CMK (cell line): Measurements from ENCODE around the gene C1orf35.

ENCODE experiments used
- DNase-seq: peaks from one replicate; pipeline ENCODE4 v3.0.0-alpha.2; 2010; ENCODE audit warnings: low read depth

C1orf35 gene

GRCh38 chr1:228079013-228079412 is 24.1 kb downstream of the C1orf35 start:
- no peak for DNase-seq

DNA sequence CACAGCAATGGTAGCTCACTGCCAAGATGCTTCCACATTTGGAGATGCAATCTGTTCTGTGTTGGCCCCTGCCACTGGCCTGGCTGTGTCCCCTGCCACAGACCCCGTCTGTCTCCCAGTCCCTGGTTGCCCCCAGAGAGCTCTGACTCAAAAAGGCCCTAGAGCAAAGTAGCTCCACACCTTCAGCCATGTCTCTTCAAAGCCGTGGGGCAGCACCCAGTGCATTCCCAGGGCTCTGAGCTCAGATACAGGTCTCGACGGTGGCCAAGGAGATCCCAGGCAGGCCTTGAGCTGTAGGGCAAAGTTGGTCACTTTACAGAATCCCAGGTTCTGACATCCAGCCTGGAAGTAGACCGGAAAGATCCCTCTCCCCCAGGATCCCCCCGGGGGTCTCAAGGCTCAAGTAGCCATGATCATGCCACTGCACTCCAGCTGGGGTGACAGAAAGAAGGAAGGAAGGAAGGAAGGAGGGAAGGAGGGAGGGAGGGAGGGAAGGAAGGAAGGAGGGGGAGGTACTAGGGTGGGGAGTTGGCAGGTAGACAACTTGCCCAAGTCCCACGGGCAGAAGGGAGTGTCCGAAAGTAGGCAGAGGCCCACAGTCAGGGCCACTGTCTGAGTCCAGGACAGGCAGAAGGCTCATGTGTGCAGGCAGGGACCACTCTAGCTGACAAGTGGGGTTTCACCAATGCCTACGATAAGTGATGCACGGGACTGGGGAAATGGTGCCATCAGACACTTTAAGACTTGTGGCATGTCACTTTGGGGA is 25.4 kb downstream of the C1orf35 start:
- no peak for DNase-seq

- no peak for DNase-seq
Observed at GRCh38 chr1:228076796-228077430, 26.2 kb downstream of the C1orf35 start.

DNA sequence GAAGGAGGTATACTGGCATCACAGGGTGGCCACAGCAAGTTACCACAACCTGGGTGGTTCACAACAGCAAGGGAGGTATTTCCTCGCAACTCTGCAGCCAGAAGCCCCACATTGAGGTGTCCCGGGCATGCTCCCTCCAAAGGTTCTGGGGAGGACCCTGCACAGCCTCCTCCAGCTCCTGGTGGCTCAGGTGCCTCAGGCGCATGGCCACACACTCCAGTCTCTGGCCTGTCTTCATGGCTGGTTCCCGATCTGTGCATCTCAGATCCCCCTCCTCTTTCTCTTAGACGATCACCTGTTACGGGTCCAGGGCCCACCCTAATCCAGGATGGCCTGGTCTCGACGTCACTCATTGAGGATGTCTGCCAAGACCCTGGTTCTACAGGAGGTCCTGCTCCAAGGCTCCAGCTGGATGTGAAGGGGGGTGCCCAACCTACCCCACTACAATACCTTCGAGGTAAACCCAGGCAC is 27.3 kb downstream of the C1orf35 start:
- no peak for DNase-seq

DNA sequence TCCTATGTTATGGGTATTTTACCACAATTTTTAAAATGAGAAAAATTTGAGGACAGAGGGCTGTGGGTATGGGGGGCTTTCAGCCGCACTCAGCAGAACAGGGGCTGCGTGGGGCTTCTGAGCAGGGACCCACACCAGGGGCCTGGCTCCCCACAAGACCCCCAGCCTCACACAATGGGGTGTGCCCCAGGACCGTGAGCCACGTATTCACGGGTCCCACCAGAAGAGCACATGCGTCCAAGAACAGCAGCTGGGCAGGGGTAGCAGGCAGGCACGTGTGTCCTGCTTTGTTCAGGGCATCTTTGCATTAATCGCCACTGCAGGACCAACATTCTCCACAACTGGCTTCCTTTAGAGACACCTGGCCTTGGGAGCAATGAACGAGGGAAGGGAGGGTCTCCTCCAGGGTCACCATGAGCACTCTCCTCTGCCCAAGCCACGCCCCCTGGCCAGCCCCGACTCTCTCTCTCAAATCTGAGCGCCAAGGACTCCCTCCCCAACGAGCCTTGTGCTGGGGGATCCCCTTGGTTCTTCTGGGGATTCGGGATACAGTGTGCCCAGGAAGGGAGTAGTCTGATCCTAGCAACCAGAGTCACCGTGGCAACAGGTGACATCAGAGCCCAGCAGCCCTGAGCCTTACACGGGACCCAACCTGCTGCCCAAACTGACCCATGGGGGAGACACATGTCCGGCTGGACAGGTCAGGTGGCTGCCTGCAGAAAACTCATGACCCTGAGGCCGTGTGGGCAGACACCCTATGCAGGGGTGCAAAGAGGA is 28.0 kb downstream of the C1orf35 start:
- no peak for DNase-seq

GRCh38 chr1:228073857-228074545 is 29.1 kb downstream of the C1orf35 start:
- no peak for DNase-seq

- DNase-seq = no peak
Observed at GRCh38 chr1:228073061-228073856, 29.9 kb downstream of the C1orf35 start.

DNA sequence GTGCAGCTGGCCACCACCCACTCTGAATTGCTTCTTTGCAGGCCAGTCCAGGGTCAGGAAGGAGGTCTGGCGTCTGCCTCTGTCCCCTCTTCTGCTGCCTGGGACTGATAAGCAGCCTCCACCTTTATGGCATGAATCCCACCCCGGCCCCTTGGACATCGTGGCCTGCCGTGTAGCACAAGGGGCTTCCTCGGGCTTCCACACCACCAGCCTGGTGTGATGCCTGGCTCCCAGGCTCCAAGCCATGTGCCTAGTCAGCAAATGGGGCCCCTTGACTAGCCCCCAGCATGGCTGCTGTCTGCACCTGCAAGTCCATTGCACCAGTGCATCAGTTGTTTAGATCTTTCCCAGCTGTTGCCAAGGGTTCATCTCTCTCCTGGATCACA is 30.5 kb downstream of the C1orf35 start:
- DNase-seq = no peak

DNA sequence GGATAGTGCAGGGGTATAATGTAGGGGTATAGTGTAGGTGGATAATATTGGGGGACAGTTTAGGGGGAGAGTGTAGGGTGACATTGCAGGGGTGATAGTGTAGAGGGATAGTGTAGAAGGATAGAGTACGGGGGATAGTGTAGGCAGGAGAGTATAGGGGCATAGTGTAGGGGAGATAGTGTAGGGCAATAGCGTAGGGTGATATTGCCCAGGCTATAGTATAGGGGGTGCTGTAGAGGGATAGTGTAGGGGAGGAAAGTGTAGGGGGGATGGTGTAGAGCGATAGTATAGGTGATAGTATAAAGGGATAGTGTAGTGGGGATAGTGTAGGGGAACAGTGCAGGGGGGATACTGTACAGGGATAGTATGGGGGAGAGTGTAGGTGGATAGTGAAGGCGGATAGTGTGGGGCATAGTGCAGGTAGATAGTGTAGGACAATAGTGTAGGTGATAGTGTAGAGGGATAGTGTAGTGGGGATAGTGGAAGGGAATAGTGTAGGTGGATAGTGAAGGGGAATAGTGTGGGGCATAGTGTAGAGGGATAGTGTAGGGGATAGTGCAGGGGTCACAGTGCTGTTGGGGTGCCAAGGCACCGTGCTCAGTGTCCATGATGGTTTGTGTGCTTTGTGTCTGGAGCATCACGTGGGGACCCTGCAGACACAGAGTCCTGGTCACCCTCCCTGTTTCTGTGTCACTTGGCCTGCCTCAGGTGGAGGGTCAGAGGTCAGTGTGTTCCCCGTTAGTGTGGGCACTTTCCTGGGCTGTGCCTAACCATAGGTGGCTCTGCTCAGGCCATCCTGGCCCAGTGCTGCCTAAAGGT is 31.1 kb downstream of the C1orf35 start:
- DNase-seq = no peak

DNA sequence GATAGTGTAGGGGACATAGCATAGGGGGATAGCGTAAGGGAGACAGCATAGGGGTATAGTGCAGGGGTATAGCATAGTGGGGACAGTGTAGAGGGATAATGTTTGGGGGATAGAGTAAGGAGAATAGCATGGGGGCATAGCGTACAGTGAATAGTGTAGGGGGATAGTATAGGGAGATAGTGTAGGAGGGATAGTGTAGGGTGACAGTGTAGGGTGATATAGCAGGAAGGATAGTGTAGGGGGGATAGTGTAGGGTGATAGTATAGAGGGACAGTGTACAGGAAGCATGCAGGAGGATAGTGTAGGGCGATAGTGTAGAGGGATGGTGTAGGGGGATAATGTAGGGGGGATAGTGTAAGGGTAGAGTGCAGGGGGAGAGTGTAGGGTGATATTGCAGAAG is 32.3 kb downstream of the C1orf35 start:
- DNase-seq = no peak

DNA sequence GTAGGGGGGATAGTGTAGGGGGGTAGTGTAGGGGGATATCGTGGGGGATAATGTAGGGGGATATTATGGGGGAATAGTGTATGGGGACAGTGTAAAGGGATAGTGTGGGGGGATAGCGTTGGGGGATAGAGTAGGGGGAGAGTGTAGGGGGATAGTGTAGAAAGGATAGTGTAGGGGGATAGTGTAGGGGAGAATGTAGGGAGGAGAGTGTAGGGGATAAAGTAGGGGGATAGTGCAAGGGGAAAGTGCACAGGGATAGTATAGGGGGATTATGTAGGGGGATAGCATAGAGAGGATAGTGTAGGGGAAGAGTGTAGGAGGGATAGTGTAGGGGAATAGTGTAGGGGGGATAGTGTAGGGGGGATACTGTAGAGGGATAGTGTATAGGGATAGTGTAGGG is 33.0 kb downstream of the C1orf35 start:
- DNase-seq = no peak

DNA sequence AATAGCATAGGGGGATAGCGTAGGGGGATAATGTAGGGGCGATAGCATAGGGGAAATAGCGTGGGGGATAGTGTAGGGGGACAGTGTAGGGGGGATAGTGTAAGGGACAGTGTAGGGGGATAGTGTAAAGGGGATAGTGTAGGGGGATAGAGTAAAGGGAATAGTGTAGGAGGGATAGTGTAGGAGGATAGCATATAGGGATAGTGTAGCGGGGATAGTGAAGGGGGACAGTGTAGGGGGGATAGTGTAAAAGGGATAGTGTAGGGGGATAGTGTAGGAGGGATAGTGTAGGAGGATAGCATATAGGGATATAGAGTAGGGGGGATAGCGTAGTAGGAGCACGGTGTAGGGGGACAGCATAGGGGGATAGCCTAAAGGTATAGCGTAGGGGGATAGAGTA is 34.8 kb downstream of the C1orf35 start:
- no peak for DNase-seq

DNA sequence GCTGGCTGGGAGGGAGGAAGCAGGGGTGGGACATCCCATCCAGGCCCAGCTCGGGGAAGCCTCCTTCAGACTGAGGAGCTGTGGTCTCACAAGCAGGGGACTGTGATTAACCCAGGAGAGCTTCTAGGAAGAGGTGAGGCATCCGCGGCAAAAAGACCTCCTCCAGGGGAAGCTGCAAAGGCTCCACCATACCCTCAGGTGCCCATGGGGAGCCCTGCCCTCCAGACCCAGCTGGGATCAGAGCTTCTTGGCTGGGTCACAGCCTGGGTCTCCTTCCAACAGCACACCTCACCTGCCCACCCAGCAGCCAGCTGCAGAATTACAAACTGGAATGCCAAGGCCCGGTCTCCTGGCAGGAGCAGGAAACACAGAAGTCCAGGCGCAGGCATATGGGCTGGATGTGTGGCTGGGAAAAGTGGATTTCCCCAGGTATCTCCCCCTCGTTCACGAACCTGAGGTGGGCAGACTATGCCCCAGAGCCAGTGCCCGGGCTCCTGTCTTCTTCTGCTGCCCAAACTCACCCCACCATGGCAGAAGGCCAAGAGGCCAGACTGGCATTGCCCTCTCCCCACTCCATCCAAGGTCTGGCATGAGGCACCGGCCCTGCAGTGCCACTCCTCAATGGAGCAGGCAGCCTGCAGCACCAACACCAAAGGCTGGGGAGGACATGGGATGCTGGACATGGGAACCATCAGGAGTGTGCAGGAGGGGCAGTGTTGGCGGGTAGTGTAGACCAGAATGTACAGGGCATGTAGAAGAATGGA is 36.1 kb downstream of the C1orf35 start:
- no peak for DNase-seq

- DNase-seq = no peak
Observed at GRCh38 chr1:228066416-228066815, 36.7 kb downstream of the C1orf35 start.

GRCh38 chr1:228065543-228066347 is 37.4 kb downstream of the C1orf35 start:
- DNase-seq = no peak

- DNase-seq = no peak
Observed at GRCh38 chr1:228064741-228065542, 38.2 kb downstream of the C1orf35 start.

GRCh38 chr1:228064296-228064695 is 38.8 kb downstream of the C1orf35 start:
- no peak for DNase-seq
